Neural cell (in vitro differentiated cells): ENCODE measurements around the gene CRKL. TPM values are rescaled to one million over a fixed set of nuclear protein-coding genes. Genes with fewer than 3 reads are reported as not detected.

Source experiments
- H2AFZ ChIP-seq: fragments of 200-600, 300-800 bp; sonication (generic), shearing (Covaris generic); 2 replicates; pipeline ENCODE4 v1.6.0; 2014; ENCODE audit warnings: low read depth, mild to moderate bottlenecking, antibody characterized with exemption, low read length, moderate library complexity
- H3F3A ChIP-seq: fragments of 200-600 bp; shearing (Covaris generic); 2 replicates; pipeline ENCODE4 v1.6.1; 2016; ENCODE audit warnings: mild to moderate bottlenecking, moderate library complexity, mixed read lengths, antibody characterized with exemption, low read length; ENCODE audit not compliant: insufficient read depth, poor library complexity, severe bottlenecking
- H3K27ac ChIP-seq: fragments of 200-600, 300-800 bp; sonication (generic), shearing (Covaris generic); 2 replicates; pipeline ENCODE4 v1.5.1; 2014; ENCODE audit warnings: mild to moderate bottlenecking, low read length, moderate library complexity
- H3K27me3 ChIP-seq: fragments of 300-800, 200-600 bp; sonication (generic), shearing (Covaris generic); 2 replicates; pipeline ENCODE4 v1.6.0; 2014; ENCODE audit warnings: mild to moderate bottlenecking, low read depth, low read length, moderate library complexity; ENCODE audit not compliant: insufficient read depth
- H3K36me3 ChIP-seq: fragments of 300-800, 200-600 bp; sonication (generic), shearing (Covaris generic); 2 replicates; pipeline ENCODE4 v1.5.1; 2014; ENCODE audit warnings: mild to moderate bottlenecking, antibody characterized with exemption, low read length, moderate library complexity; ENCODE audit not compliant: insufficient read depth
- H3K4me2 ChIP-seq: fragments of 300-800, 200-600 bp; sonication (generic), shearing (Covaris generic); 2 replicates; pipeline ENCODE4 v1.6.0; 2014; ENCODE audit warnings: mild to moderate bottlenecking, low read length
- H3K4me3 ChIP-seq: fragments of 300-800, 200-600 bp; sonication (generic), shearing (Covaris generic); 2 replicates; pipeline ENCODE4 v1.5.1; 2014; ENCODE audit warnings: mild to moderate bottlenecking, low read length, moderate library complexity
- H3K79me2 ChIP-seq: fragments of 200-600 bp; shearing (Covaris generic); replicated peaks from 2 replicates; pipeline ENCODE4 v1.6.0; 2014; ENCODE audit warnings: mild to moderate bottlenecking, low read length, moderate library complexity; ENCODE audit not compliant: insufficient read depth
- H3K9ac ChIP-seq: fragments of 300-800, 200-600 bp; sonication (generic), shearing (Covaris generic); 2 replicates; pipeline ENCODE4 v1.6.1; 2016; ENCODE audit warnings: mild to moderate bottlenecking, low read length, mixed read lengths
- H3K9me2 ChIP-seq: fragments of 200-600 bp; shearing (Covaris generic); 2 replicates; pipeline ENCODE4 v1.6.1; 2016; ENCODE audit warnings: mild to moderate bottlenecking, low read length, mixed read lengths; ENCODE audit not compliant: insufficient read depth
- H3K9me3 ChIP-seq: fragments of 200-600, 300-800 bp; sonication (generic), shearing (Covaris generic); 2 replicates; pipeline ENCODE4 v1.6.1; 2016; ENCODE audit warnings: mild to moderate bottlenecking, mixed run types, low read length, moderate library complexity, mixed read lengths
- H4K20me1 ChIP-seq: fragments of 200-600 bp; shearing (Covaris generic); 2 replicates; pipeline ENCODE4 v1.6.1; 2016; ENCODE audit warnings: mild to moderate bottlenecking, mixed run types; ENCODE audit not compliant: insufficient read depth
- CTCF ChIP-seq: fragments of 450-650 bp; IDR thresholded peaks from 2 replicates; pipeline ENCODE4 v1.5.1; 2014; ENCODE audit warnings: antibody characterized with exemption, mild to moderate bottlenecking, moderate library complexity; ENCODE audit not compliant: poor library complexity, severe bottlenecking
- EP300 ChIP-seq: fragments of 450-650 bp; conservative IDR thresholded peaks from 2 replicates; pipeline ENCODE4 v1.6.1; 2014; ENCODE audit warnings: antibody characterized with exemption, mild to moderate bottlenecking, moderate library complexity; ENCODE audit not compliant: poor library complexity, severe bottlenecking
- EZH2 ChIP-seq: fragments of 200-600, 300-800 bp; shearing (Covaris generic), sonication (generic); IDR thresholded peaks from 2 replicates; pipeline ENCODE4 v1.6.1; 2014; ENCODE audit warnings: antibody characterized with exemption, low read length, borderline replicate concordance, mild to moderate bottlenecking; ENCODE audit not compliant: insufficient read depth, poor library complexity, severe bottlenecking
- MXI1 ChIP-seq: fragments of 450-650 bp; conservative IDR thresholded peaks from 2 replicates; pipeline ENCODE4 v1.6.1; 2014; ENCODE audit warnings: antibody characterized with exemption, mild to moderate bottlenecking; ENCODE audit not compliant: poor library complexity, severe bottlenecking
- POLR2AphosphoS5 ChIP-seq: IDR thresholded peaks from 2 replicates; pipeline ENCODE4 v1.6.1; 2012
- RAD21 ChIP-seq: fragments of 450-650 bp; conservative IDR thresholded peaks from 2 replicates; pipeline ENCODE4 v1.6.1; 2014; ENCODE audit warnings: antibody characterized with exemption, mild to moderate bottlenecking, moderate library complexity
- REST ChIP-seq: IDR thresholded peaks from 2 replicates; pipeline ENCODE4 v1.6.1; 2012; ENCODE audit warnings: borderline replicate concordance
- SMC3 ChIP-seq: fragments of 450-650 bp; conservative IDR thresholded peaks from 2 replicates; pipeline ENCODE4 v1.6.1; 2014; ENCODE audit warnings: antibody characterized with exemption, mild to moderate bottlenecking, moderate library complexity; ENCODE audit not compliant: poor library complexity
- TAF1 ChIP-seq: IDR thresholded peaks from 2 replicates; pipeline ENCODE4 v1.6.1; 2012; ENCODE audit warnings: low read depth
- polyA plus RNA-seq: library from polyadenylated mRNA; depleted of rRNA; stranded (reverse); fragments of >200 nt; gene quantifications from 2 replicates; pipeline ENCODE4 v1.2.3, GENCODE V29; 2014

Gene CRKL
- polyA plus RNA-seq, 1 donor from 2014 or later: 46.8 TPM

- no peaks in the 10 kb centered on the region for H3K36me3 ChIP-seq
- H3K27me3 ChIP-seq: no peaks in the 10 kb centered on the region
Observed at GRCh38 chr22:20987375-20987774, 70.2 kb downstream of the CRKL start.

DNA sequence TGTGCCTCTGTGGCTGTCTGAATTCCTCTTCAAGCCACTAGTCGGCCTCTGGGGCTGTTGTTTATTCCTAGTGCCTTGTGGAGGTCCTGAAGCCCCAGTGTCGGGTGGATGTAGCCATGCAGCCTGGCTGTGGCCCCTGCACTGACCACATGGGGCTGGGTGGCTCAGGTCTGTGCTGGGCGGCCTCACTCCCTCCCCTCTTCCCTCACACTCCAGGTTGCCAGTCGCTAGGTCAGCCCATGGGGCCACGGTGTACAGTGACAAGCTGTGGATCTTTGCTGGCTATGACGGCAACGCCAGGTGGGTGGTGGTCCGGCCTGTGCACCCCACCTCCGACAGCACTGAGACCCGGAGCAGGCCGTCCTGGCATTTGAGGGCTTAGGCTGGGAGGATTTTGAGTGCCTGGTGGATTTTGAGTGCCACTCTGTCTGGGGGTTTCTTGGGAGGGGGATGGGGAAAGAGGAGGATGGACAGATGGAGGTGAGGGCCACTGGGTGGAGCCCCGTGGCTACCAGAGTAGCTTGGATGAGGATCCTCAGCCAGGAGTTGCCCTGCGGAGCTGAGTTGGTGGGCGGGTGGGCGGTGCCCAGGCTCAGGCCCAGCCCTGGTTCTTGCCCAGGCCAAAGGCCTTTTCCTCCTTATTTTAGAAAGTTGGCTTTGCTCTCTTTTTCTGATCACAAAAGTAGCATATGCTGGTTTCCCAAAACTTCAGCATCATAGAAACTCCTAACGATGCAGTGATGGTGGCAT is 71.5 kb downstream of the CRKL start:
- Histone ChIP-seq H4K20me1 (no peaks in the 10 kb centered on the region), H3K4me3 (no peak overlapping the region), H3K27ac (no peak overlapping the region), H3K9me2 (no peaks in the 10 kb centered on the region), H3F3A (no peaks in the 10 kb centered on the region), H2AFZ (no peak overlapping the region), H3K79me2 (no peaks in the 10 kb centered on the region), H3K36me3 (no peaks in the 10 kb centered on the region), H3K9me3 (no peaks in the 10 kb centered on the region), H3K27me3 (no peaks in the 10 kb centered on the region), H3K9ac (no peak overlapping the region), H3K4me2 (no peak overlapping the region)
- TF ChIP-seq EZH2: no peak
- TF ChIP-seq RAD21: no peak

More at GRCh38 chr22:20987375-20987774, 70.2 kb downstream of the CRKL start:
- no peaks in the 10 kb centered on the region for H3K9me2 ChIP-seq
- H3K27ac ChIP-seq: no peak overlapping the region
- H3K4me3 ChIP-seq: no peak overlapping the region
- no peaks in the 10 kb centered on the region for H3F3A ChIP-seq
- no peak overlapping the region for H2AFZ ChIP-seq
- no peaks in the 10 kb centered on the region for H4K20me1 ChIP-seq
- TF ChIP-seq EZH2 (no peak), TAF1 (no peak)
- no peaks in the 10 kb centered on the region for H3K9me3 ChIP-seq
- H3K9ac ChIP-seq: no peak overlapping the region
- no peak overlapping the region for H3K4me2 ChIP-seq
- no peaks in the 10 kb centered on the region for H3K79me2 ChIP-seq

DNA sequence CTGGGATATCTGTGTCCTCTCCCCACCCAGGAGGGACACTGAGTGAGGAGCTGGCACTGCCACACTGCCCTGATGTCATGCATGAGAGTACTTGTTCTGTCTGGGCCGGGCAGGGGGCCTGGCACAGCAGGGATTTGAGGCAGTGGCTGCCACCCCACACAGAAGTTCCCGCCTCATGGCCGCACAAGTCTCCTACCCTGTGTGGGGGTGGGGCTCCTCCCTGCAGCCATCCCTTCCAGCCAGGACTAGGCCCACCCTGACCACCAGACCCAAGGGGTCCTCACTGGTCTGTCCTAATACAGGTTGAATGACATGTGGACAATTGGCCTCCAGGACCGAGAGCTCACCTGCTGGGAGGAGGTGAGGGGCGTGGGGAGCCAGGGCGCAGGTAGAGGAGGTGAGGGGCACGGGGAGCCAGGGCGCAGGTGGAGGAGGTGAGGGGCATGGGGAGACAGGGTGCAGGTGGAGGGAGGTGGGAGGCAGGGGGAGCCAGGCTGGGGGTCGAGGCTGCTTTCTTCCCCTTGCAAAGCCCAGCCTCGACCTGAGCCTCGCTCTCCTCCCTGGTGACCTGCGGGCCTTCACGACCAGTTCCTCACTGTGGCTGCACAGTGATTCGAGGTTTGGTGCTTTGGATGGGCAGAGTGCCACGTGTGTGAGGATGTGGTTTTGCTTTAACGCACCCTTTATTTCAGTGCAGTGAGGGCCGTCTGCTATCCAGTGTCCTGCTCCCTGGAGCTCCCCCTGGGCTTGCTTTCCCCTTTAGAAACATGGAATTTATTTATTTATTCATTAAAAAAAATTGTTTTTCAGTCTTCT is 72.3 kb downstream of the CRKL start:
- Histone ChIP-seq H3K9me2 (no peaks in the 10 kb centered on the region), H4K20me1 (no peaks in the 10 kb centered on the region), H3F3A (no peaks in the 10 kb centered on the region), H3K27me3 (no peaks in the 10 kb centered on the region), H3K27ac (no peak overlapping the region), H3K9me3 (no peaks in the 10 kb centered on the region), H2AFZ (no peak overlapping the region), H3K4me3 (no peak overlapping the region), H3K79me2 (no peaks in the 10 kb centered on the region), H3K4me2 (no peak overlapping the region), H3K9ac (no peak overlapping the region), H3K36me3 (no peaks in the 10 kb centered on the region)
- TF ChIP-seq EZH2: no peak
- TF ChIP-seq TAF1: no peak
- no peak for TF ChIP-seq MXI1
- TF ChIP-seq REST: no peak
- no peak for TF ChIP-seq POLR2AphosphoS5
- no peak for TF ChIP-seq CTCF
- TF ChIP-seq SMC3: no peak
- TF ChIP-seq RAD21: no peak
- no peak for TF ChIP-seq EP300
